Measurements from ENCODE around the gene UBE2V1. TPM values are rescaled to one million over a fixed set of nuclear protein-coding genes. Genes with fewer than 3 reads are reported as not detected.

Gene UBE2V1
- total and polyA plus RNA-seq, 2 donors (not counting 3 experiments of a cell fraction or from before 2014, with no cell fraction given), result 145 to 156 TPM

GRCh38 chr20:50066161-50066834 lies 46.7 kb downstream of the UBE2V1 start:
- intact Hi-C loops (cut with micrococcal nuclease), result loop anchor here (5.0 kb wide), 1 partner anchor 34 kb away; no protein-coding TSS in a partner anchor
- Histone ChIP-seq H3K4me2 (ENCODE audit: insufficient read depth, low read length) (no peak overlapping the region), H2AFZ (ENCODE audit: low read depth, low read length) (no peak overlapping the region), H3K9me1 (replicated peaks; ENCODE audit: control insufficient read depth, extremely low read depth, insufficient read depth, low read length) (no peaks in the 10 kb centered on the region), H3K9ac (replicated peaks; ENCODE audit: extremely low read depth, insufficient read depth, low read length) (no peak overlapping the region), H4K20me1 (replicated peaks; ENCODE audit: control insufficient read depth, extremely low read depth, insufficient read depth, low read length) (no peaks in the 10 kb centered on the region), H3K27ac (ENCODE audit: insufficient read depth, low read depth, low read length) (no peak overlapping the region), H3K36me3 (ENCODE audit: control insufficient read depth in 2 of 2, extremely low read depth in 1 of 2, insufficient read depth in 2 of 2, low read length in 2 of 2) (no peaks in the 10 kb centered on the region), H3K4me1 (ENCODE audit: control insufficient read depth, extremely low read depth, insufficient read depth, low read length) (no peaks in the 10 kb centered on the region), H3K9me3 (replicated peaks; ENCODE audit: control insufficient read depth, insufficient read depth, low read length) (no peaks in the 10 kb centered on the region), H3K4me3 (replicated peaks in 1 of 3; ENCODE audit: insufficient read depth in 1 of 3, low read depth in 1 of 3, low read length in 3 of 3) (no peak overlapping the region), H3K27me3 (ENCODE audit: control insufficient read depth in 2 of 2, insufficient read depth in 2 of 2, low read length in 2 of 2) (no peaks in the 10 kb centered on the region), H3K79me2 (ENCODE audit: control insufficient read depth, insufficient read depth, low read length) (no peaks in the 10 kb centered on the region)
- ChIA-PET CTCF (interaction anchor here (19.6 kb wide), 1 partner anchor 85 kb away, joined by 1187 read pairs; the partner anchor contains the start of gene SNAI1), POLR2A (interaction anchor here (1.7 kb wide), 1 partner anchor 83 kb away, joined by 4 read pairs; the partner anchor contains the start of gene SNAI1)
- BruUV-seq (replicated peaks), result no TSS peak
- TF ChIP-seq POLR2AphosphoS5 (IDR thresholded peaks at IDR 0.05; ENCODE audit: insufficient read depth, low read depth, low read length), result no peak
- no peak for TF ChIP-seq POLR2A (IDR thresholded peaks at IDR 0.05; ENCODE audit: low read depth, low read length)
- TF ChIP-seq MAX (IDR thresholded peaks at IDR 0.05; ENCODE audit: insufficient read depth, insufficient read length), result no peak
- TF ChIP-seq EZH2 (IDR thresholded peaks at IDR 0.05; ENCODE audit: borderline replicate concordance, low read depth, low read length, severe bottlenecking), result no peak
- TF ChIP-seq FOS (IDR thresholded peaks at IDR 0.05; ENCODE audit: borderline replicate concordance, insufficient read depth, low read length), result no peak
- no peak for TF ChIP-seq JUN (IDR thresholded peaks at IDR 0.05; ENCODE audit: borderline replicate concordance, insufficient read depth, insufficient read length, low read depth)
- no peak for TF ChIP-seq GATA2 (IDR thresholded peaks at IDR 0.05; ENCODE audit: insufficient read depth, insufficient read length, low read depth, low read length)
- no peak for TF ChIP-seq CTCF (IDR thresholded peaks at IDR 0.05; ENCODE audit: extremely low read depth in 1 of 2, insufficient read depth in 1 of 2, low read depth in 1 of 2, low read length in 2 of 2)
- no peak for TF ChIP-seq MYC (IDR thresholded peaks at IDR 0.05; ENCODE audit: low read depth, low read length)
- DNase-seq (ENCODE audit: low read depth, low spot score), result no peak
- dilution Hi-C loops (cut with MboI; ENCODE audit: extremely low pct_ligation_motif_present, low sequenced_read_pairs), result no loop called here
- FAIRE-seq, result no peak

Data from endothelial cell of umbilical vein (primary cell).